SK-N-SH treated with all-trans-retinoic acid at 6 μM for 48 hours (cell line): ENCODE results near the gene COL16A1.
A peak's percentile ranks its signal among the peaks of the same experiment; 100 is the strongest.

Experiments
- ATAC-seq: fragments of 200-7000 bp; cut with Tn5 transposase; 3 replicates; pipeline ENCODE4 v1.9.1; 2020; ENCODE audit warnings: mild to moderate bottlenecking, moderate library complexity
- ARNTL ChIP-seq: fragments of 450-650 bp; formaldehyde crosslinking; IDR thresholded peaks from 2 replicates; pipeline ENCODE4 v1.5.0; 2020; ENCODE audit warnings: low read depth, mild to moderate bottlenecking, moderate library complexity, borderline replicate concordance
- BACH2 ChIP-seq: fragments of 250-450 bp; sonication (Bioruptor Pico); IDR thresholded peaks from 2 replicates; pipeline ENCODE4 v1.9.0; 2021; ENCODE audit warnings: mild to moderate bottlenecking, borderline replicate concordance
- CSDC2 ChIP-seq: fragments of 250-450 bp; sonication (Bioruptor Pico); IDR thresholded peaks from 2 replicates; pipeline ENCODE4 v1.5.0; 2020; ENCODE audit warnings: mild to moderate bottlenecking, moderate library complexity
- CSRNP3 ChIP-seq: fragments of 250-450 bp; sonication (Bioruptor Pico); IDR thresholded peaks from 2 replicates; pipeline ENCODE4 v1.5.1; 2021; ENCODE audit warnings: mild to moderate bottlenecking, moderate library complexity
- ESRRG ChIP-seq: fragments of 250-450 bp; sonication (Bioruptor Pico); IDR thresholded peaks from 2 replicates; pipeline ENCODE4 v1.6.1; 2021; ENCODE audit warnings: mild to moderate bottlenecking
- PATZ1 ChIP-seq: fragments of 250-450 bp; sonication (Bioruptor Pico); IDR thresholded peaks from 2 replicates; pipeline ENCODE4 v1.8.0; 2020; ENCODE audit warnings: mild to moderate bottlenecking, moderate library complexity, borderline replicate concordance
- POU6F1 ChIP-seq: fragments of 250-450 bp; sonication (Bioruptor Pico); IDR thresholded peaks from 2 replicates; pipeline ENCODE4 v1.8.0; 2021; ENCODE audit warnings: low read depth, mild to moderate bottlenecking, moderate library complexity, borderline replicate concordance
- PPARA ChIP-seq: fragments of 250-450 bp; sonication (Bioruptor Pico); IDR thresholded peaks from 2 replicates; pipeline ENCODE4 v1.5.0; 2020; ENCODE audit warnings: mild to moderate bottlenecking, borderline replicate concordance
- RARB ChIP-seq: fragments of 250-450 bp; sonication (Bioruptor Pico); IDR thresholded peaks from 2 replicates; pipeline ENCODE4 v1.8.0; 2021; ENCODE audit warnings: mild to moderate bottlenecking, moderate library complexity
- SNAI2 ChIP-seq: fragments of 250-450 bp; sonication (Bioruptor Pico); IDR thresholded peaks from 2 replicates; pipeline ENCODE4 v1.5.0; 2020; ENCODE audit warnings: mild to moderate bottlenecking, moderate library complexity
- TCF4 ChIP-seq: fragments of 250-450 bp; sonication (Bioruptor Pico); IDR thresholded peaks from 2 replicates; pipeline ENCODE4 v1.8.0; 2021; ENCODE audit warnings: mild to moderate bottlenecking, moderate library complexity, borderline replicate concordance
- TOX ChIP-seq: fragments of 250-450 bp; sonication (Bioruptor Pico); IDR thresholded peaks from 2 replicates; pipeline ENCODE4 v1.8.0; 2021; ENCODE audit warnings: mild to moderate bottlenecking, moderate library complexity, borderline replicate concordance
- TSHZ2 ChIP-seq: fragments of 250-450 bp; sonication (Bioruptor Pico); IDR thresholded peaks from 2 replicates; pipeline ENCODE4 v1.5.0; 2020; ENCODE audit warnings: mild to moderate bottlenecking, moderate library complexity
- ZC3H10 ChIP-seq: fragments of 250-450 bp; sonication (Bioruptor Pico); IDR thresholded peaks from 2 replicates; pipeline ENCODE4 v1.5.1; 2021; ENCODE audit warnings: mild to moderate bottlenecking, moderate library complexity
- ZFP3 ChIP-seq: fragments of 250-450 bp; sonication (Bioruptor Pico); IDR thresholded peaks from 2 replicates; pipeline ENCODE4 v1.5.0; 2020; ENCODE audit warnings: mild to moderate bottlenecking, moderate library complexity
- ZFP30 ChIP-seq: fragments of 450-650 bp; formaldehyde crosslinking; IDR thresholded peaks from 2 replicates; pipeline ENCODE4 v1.5.0; 2022; ENCODE audit warnings: mild to moderate bottlenecking, moderate library complexity
- ZNF565 ChIP-seq: fragments of 450-650 bp; formaldehyde crosslinking; conservative IDR thresholded peaks from 2 replicates; pipeline ENCODE4 v1.5.0; 2020; ENCODE audit warnings: low read depth, mild to moderate bottlenecking, moderate library complexity
- ZNF70 ChIP-seq: fragments of 450-650 bp; formaldehyde crosslinking; IDR thresholded peaks from 2 replicates; pipeline ENCODE4 v1.5.0; 2020; ENCODE audit warnings: mild to moderate bottlenecking, moderate library complexity
- ZNF8 ChIP-seq: fragments of 450-650 bp; formaldehyde crosslinking; IDR thresholded peaks from 2 replicates; pipeline ENCODE4 v1.5.0; 2020; ENCODE audit warnings: mild to moderate bottlenecking, moderate library complexity
- TF ChIP-seq, protein P1 (sequence below): fragments of 250-450 bp; sonication (Bioruptor Pico); IDR thresholded peaks from 2 replicates; pipeline ENCODE4 v1.5.1; 2020; ENCODE audit warnings: low read depth, mild to moderate bottlenecking, moderate library complexity

Gene COL16A1

GRCh38 chr1:31642366-31642765, 61.5 kb downstream of the COL16A1 start:
- no peak for TF ChIP-seq PATZ1
- TF ChIP-seq BACH2 (CRISPR knock-in tag), result no peak
- TF ChIP-seq ZFP30, result no peak
- no peak for TF ChIP-seq ARNTL (CRISPR knock-in tag)
- no peak for TF ChIP-seq ZNF70 (CRISPR knock-in tag)
- TF ChIP-seq RARB (CRISPR knock-in tag), result no peak
- TF ChIP-seq ESRRG (CRISPR knock-in tag), result no peak
- TF ChIP-seq, protein P1, sequence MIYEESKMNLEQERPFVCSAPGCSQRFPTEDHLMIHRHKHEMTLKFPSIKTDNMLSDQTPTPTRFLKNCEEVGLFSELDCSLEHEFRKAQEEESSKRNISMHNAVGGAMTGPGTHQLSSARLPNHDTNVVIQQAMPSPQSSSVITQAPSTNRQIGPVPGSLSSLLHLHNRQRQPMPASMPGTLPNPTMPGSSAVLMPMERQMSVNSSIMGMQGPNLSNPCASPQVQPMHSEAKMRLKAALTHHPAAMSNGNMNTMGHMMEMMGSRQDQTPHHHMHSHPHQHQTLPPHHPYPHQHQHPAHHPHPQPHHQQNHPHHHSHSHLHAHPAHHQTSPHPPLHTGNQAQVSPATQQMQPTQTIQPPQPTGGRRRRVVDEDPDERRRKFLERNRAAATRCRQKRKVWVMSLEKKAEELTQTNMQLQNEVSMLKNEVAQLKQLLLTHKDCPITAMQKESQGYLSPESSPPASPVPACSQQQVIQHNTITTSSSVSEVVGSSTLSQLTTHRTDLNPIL (CRISPR knock-in tag), result no peak
- no peak for TF ChIP-seq ZC3H10 (CRISPR knock-in tag)
- no peak for ATAC-seq

DNA sequence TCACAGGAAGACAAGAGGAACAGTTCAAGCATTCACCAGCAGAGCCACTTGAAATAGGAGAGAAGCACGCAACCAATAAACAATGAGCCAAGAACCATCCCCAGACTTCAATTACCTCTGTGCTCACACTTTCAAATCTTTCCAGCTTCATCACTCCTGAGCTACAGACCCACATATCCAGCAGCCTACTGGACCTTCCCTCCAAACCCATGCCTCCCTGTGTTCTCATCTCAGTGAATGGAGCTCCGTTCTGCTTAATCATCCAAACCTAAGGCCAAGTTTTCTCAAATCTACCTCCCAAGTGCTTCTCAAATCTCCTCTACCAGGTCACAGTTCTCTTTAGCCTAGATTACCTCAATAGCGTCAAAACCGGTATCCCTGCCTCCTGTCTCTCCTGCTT, 62.9 kb downstream of the COL16A1 start:
- ATAC-seq, result no peak
- TF ChIP-seq ZNF70 (CRISPR knock-in tag), result no peak
- no peak for TF ChIP-seq ZNF8 (CRISPR knock-in tag)
- TF ChIP-seq ZFP3 (CRISPR knock-in tag), result no peak
- no peak for TF ChIP-seq TSHZ2 (CRISPR knock-in tag)
- TF ChIP-seq BACH2 (CRISPR knock-in tag), result no peak
- TF ChIP-seq TCF4 (CRISPR knock-in tag), result no peak
- TF ChIP-seq ARNTL (CRISPR knock-in tag), result no peak
- no peak for TF ChIP-seq PATZ1
- no peak for TF ChIP-seq SNAI2 (CRISPR knock-in tag)
- TF ChIP-seq ESRRG (CRISPR knock-in tag), result no peak
- TF ChIP-seq, protein P1 (CRISPR knock-in tag), result no peak
- TF ChIP-seq TOX, result no peak
- no peak for TF ChIP-seq PPARA

- TF ChIP-seq ZNF8 (CRISPR knock-in tag), result no peak
- no peak for ATAC-seq
These were observed 63.6 kb downstream of the COL16A1 start for GRCh38 chr1:31640179-31640578.

DNA sequence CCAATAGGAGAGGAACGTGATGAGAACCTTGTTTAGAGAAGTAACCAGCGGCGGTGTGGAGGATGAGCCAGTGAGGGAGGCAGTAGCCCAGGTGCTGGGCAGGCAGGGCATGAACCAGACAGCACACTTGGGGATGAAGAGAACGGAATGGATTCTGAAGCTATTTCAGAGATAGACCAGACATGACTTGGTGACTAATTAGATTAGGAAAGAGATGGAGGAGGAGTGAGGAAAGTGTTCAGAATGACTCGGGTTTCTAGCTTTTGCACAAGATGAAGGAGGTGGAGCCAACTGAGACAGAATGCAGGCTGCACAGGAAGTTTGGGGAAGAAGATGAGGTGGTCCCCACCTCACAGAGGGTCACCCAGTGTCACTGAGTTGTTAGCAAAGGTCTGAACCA, 64.3 kb downstream of the COL16A1 start:
- peak; percentile 78 for ATAC-seq
- TF ChIP-seq ARNTL (CRISPR knock-in tag), result no peak
- TF ChIP-seq SNAI2 (CRISPR knock-in tag), result no peak
- no peak for TF ChIP-seq TCF4 (CRISPR knock-in tag)
- no peak for TF ChIP-seq POU6F1 (CRISPR knock-in tag)
- no peak for TF ChIP-seq BACH2 (CRISPR knock-in tag)
- TF ChIP-seq ZNF8 (CRISPR knock-in tag), result no peak
- TF ChIP-seq CSDC2 (CRISPR knock-in tag), result no peak
- no peak for TF ChIP-seq TOX
- TF ChIP-seq PATZ1, result no peak
- no peak for TF ChIP-seq ZNF70 (CRISPR knock-in tag)
- TF ChIP-seq ESRRG (CRISPR knock-in tag), result no peak
- TF ChIP-seq PPARA, result no peak
- no peak for TF ChIP-seq ZNF565 (CRISPR knock-in tag)
- no peak for TF ChIP-seq CSRNP3 (CRISPR knock-in tag)
- TF ChIP-seq ZFP3 (CRISPR knock-in tag), result no peak
